HS-27A (cell line): ENCODE results near the gene PHF2.
"Not testable (repeated sequence)": the region's sequence is repeated elsewhere in the genome, so short reads cannot be mapped to it uniquely, and the experiment has no call there.

Experiments used
- DNase-seq: peaks from one replicate; pipeline ENCODE4 v3.0.0-alpha.2; 2012; ENCODE audit warnings: low read depth, missing footprints

Gene PHF2

GRCh38 chr9:93665637-93666438 lies 89.5 kb downstream of the PHF2 start:
- no peak for DNase-seq

- not testable (repeated sequence) for DNase-seq
Observed at GRCh38 chr9:93666439-93666784, 90.0 kb downstream of the PHF2 start.

- no peak for DNase-seq
Observed at GRCh38 chr9:93667006-93667405, 90.6 kb downstream of the PHF2 start.

GRCh38 chr9:93667627-93668026 lies 91.2 kb downstream of the PHF2 start:
- no peak for DNase-seq

GRCh38 chr9:93668261-93668871 lies 92.0 kb downstream of the PHF2 start:
- DNase-seq = no peak

GRCh38 chr9:93669116-93669957 lies 93.0 kb downstream of the PHF2 start:
- DNase-seq = no peak

DNA sequence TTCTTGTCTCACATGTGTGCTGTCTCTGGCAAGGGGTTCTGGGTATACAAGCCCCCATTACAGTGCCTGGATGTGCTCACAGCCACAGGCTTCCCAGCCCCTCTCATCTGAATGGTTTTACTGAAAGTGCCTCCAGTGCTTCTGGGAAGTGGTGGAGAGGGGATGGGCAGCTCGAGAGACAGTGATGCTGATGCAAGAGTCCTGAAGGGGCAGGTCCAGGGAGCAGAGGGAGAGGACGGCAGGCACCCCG lies 93.5 kb downstream of the PHF2 start:
- no peak for DNase-seq

DNA sequence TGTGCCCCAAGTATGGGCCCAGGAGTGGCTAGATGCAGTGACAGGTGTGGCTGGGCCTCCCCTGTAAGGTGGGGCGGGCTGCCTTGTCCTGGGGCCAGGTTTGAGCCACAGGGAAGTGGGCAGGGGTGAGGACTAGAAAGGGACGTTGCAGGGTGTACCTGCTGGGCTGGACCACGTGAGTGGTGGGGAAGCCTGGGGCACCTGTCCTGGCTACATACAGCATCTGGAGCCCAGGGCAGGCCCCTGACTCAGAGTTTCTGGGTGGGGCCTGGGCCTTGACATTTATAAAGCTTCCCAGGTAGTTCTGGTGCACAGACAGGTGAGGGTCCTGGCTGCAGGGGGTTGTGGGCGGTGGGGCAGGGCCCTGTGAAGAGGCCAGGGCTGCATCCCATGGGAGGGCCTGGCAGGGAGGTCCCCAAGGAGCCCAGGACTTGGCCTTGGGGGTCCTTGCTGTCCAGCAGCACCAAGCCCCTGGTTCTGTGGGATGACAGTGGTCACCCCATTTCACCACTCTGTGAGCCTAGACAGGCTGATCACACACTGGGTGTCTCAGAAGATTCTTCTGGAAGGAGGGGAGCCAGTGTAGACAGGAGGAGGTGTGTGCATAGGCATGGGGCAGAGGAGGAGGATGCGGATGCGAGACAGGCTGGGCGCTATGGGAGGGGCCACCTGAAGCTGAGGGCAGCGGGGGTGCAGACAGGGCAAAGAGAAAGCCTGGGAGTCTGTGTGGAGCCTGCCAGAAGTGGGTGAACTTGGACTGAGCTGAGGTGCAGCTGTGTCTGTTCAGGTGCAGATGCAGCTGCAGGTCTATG lies 94.0 kb downstream of the PHF2 start:
- DNase-seq = no peak

DNA sequence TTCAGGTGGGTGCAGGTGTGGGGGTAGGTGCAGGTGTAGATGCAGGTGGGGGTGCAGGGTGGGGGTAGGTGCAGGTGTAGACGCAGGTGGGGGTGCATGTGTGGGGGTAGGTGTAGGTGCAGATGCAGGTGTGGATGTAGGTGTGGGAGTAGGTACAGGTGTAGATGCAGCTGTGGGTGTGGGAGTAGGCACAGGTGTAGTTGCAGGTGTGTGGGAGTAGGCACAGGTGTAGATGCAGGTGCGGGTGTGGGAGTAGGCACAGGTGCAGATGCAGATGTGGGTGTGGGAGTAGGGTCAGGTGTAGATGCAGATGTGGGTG lies 94.6 kb downstream of the PHF2 start:
- no peak for DNase-seq

GRCh38 chr9:93672330-93673020 lies 96.1 kb downstream of the PHF2 start:
- DNase-seq = not testable (repeated sequence)

DNA sequence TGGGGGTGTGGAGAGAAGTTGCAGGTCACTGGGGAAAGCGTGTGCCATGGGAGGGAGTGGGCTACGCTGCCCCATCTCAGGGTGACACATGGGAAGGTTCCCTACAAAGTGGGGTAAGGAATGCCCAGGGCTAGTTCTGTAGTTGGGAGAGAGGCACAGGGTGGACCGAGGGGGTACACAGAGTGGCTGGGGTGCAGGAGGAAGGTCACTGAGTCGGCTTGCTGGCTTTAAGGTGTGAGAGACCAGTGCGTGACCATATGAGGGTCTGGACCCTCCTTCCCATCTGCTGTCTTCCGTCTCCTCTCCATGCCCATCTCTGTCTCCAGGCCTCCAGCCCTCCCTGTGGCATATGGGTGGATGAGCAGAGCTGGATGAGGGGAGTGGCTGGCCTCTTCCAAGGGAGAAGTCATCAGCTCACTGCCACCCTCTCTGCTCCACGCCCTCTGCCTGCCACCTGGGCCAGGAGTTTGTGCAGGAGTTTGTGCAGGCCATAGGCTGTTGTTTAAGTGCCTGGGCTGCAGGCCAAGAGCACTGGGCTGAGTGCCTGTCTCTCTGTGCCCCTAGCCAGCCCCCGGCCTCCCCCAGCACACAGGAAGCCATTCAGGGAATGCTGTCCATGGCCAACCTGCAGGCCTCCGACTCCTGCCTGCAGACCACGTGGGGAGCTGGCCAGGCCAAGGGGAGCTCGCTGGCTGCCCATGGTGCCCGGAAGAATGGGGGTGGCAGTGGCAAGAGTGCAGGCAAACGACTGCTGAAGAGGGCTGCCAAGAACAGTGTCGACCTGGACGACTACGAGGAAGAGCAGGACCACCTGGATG lies 96.8 kb downstream of the PHF2 start:
- no peak for DNase-seq

GRCh38 chr9:93673839-93674334 lies 97.5 kb downstream of the PHF2 start:
- DNase-seq = no peak

DNA sequence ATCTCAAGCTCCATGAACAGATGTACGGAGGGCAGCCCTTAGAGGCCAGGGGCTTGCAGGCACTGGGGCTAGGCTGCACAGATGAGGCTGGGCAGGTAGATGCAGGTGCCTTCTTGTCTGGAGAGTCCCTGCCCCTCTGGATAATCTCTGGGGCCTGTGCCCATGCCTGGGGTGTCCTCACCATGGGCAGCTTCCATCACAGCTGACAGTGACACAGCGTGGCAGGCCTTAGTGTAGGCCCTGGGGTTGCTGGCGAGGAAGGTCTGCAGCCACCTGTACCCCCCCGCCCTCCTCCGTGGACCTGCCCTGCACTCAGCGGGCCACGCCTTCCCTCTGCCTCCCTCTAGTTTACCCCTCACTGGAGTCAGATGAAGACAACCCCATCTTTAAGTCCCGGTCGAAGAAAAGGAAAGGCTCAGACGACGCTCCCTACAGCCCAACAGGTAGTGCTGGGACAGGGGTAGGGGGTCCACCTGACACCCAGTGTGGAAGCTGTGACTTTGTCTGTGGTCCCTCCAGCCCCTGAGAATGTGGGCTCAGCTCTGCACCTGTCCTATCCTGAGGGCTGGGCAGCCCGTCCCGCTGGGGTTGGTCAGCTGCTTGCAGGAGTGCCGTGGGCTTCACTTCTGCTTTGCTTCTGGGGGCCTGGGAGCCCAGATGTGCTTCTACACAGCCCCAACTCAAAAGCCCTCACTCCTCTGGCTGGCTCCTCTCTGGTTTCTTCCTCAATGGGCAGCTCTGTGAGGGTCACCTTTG lies 98.4 kb downstream of the PHF2 start:
- no peak for DNase-seq

GRCh38 chr9:93675336-93676150 lies 99.2 kb downstream of the PHF2 start:
- no peak for DNase-seq

DNA sequence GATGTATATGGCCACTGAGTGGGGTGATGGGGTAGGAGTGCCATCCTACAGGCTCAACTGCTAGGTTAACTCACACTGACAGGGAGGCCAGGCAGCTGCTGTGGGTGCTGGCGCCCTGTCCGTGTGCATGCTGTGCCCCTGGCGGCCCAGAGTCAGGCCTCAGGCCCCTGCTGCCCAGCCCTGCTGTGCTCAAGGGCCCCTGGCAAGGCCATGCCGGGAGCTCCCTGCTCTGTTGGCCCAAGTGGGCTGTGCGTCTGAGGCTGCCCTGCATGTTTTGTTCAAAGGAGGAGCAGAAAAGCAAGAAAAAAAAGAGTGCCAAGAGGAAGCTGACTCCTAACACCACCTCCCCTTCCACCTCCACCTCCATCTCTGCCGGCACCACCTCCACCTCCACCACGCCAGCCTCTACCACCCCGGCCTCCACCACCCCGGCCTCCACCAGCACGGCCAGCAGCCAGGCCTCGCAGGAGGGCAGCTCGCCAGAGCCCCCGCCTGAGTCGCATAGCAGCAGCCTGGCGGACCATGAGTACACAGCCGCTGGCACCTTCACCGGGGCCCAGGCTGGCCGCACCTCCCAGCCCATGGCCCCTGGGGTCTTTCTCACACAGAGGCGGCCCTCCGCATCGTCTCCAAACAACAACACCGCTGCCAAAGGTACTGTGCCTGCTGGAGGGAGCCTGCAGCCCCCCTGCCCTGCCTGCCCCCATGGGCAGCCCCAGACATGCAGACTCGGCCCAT lies 100.1 kb downstream of the PHF2 start:
- no peak for DNase-seq

DNA sequence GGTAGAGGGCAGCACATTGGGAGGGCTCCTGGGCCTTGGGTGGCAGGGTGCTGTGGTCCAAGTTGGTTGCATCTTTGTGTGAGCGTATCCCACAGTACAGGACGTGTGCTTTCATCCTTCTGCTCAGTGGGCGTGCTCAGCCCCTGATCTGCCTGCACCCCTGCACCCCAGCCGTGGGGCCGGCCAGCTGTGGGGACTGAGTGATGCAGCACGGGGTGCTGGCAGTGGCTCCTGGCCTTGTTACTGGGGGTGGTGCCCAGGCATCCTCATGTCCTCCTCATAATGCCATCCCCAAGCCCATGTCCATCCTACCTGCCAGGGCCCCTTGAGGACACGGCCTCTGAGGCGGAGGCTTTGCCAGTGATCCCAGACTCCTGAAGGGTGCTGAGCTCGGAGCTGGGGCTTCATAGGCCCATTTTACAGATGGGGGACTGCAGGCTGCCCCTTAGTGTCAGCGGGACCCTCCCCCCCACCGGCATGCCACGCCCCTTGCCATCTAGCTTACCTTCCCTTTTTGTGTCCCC lies 100.7 kb downstream of the PHF2 start:
- DNase-seq = no peak

DNA sequence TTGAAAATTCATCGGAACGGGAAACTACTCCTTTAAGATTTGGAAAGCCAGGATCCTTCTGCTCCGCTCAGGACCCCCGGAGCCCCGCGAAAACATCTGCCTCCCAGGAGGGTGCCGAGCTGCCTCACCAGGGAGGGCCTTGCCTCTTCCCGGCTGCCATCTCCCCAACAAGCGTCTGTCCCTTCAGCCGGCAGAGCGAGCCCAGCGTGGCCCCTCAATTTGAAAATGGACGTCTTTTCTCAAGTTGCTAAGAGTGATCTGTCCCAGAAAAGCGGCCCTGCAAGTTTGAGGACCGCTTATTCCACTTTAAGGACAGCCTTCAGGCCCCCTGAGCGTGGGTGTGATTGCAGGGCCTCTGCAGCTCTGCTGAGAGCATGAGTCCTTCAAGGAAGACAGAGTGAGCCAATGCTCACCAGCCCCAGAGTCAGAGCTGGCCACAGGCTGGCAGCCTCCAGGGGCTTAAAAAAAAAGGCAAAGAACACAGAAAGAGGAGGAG lies 101.3 kb downstream of the PHF2 start:
- no peak for DNase-seq
